CMK (cell line): ENCODE measurements around the gene PGBD5.
"Not testable (repeated sequence)": the region's sequence is repeated elsewhere in the genome, so short reads cannot be mapped to it uniquely, and the experiment has no call there.

Experiments used
- DNase-seq: peaks from one replicate; pipeline ENCODE4 v3.0.0-alpha.2; 2010; ENCODE audit warnings: low read depth

The PGBD5 gene

DNA sequence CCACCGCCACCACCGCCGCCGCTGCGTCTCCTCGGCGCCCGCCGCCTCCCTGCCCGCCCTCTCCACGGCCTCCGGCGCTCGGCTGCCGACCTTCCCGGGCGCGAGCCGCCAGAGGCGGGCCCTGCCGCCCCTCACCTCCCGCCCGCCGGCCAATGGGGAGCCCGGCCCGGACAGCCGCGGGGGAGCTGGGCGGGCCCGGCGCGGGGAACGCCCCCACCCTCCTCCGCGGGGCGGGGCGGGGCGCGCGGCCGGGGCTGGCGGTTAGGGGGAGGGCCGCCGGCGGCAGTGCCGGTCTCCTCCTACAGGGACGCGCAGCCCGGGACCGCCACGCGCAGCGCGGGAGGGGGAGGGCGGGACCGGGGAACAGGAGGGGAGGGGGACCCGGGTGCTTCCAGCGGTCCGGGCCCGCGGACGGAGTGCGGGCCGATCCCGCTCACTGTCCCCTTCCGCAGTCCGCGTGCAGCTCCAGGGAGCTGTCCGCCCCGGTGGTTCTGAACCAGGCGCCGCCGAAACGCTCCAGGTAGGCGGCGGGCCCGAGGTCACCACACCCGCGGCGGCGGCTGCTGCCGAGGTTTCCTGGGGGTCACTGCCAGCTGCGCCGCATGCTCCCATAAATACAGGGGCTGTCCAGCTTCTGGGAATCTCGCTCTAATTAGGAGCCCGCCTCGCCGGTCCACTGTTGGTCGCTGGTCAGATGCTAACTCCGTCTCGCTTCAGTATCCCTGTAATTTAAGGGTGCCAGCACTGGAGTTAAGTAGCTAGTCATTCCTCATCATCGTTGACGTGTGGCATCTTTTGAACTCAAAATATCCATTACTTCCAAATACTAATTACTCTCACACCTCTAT lies at the start of gene PGBD5:
Gene PGBD5 (minus strand): TSS at position 87 of the 848 bp plus-strand sequence. CDS start 404 bp downstream, outside the sequence.
- peak; percentile 54 for DNase-seq

GRCh38 chr1:230474924-230475323 lies 48.8 kb upstream of the PGBD5 start:
- DNase-seq = not testable (repeated sequence)

DNA sequence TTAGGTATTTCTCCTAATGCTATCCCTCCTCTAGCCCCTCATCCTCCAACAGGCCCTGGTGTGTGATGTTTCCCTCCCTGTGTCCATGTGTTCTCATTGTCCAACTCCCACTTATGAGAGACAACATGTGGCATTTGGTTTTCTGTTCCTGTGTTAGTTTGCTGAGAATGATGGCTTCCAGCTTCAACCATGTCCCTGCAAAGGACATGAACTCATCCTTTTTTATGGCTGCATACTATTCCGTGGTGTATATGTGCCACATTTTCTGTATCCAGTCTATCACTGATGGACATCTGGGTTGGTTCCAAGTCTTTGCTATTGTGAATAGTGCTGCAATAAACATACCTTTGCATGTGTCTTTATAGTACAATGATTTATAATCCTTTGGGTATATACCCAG lies 44.6 kb upstream of the PGBD5 start:
- not testable (repeated sequence) for DNase-seq

- DNase-seq = no peak
Measured at GRCh38 chr1:230469271-230469670, 43.1 kb upstream of the PGBD5 start.

DNA sequence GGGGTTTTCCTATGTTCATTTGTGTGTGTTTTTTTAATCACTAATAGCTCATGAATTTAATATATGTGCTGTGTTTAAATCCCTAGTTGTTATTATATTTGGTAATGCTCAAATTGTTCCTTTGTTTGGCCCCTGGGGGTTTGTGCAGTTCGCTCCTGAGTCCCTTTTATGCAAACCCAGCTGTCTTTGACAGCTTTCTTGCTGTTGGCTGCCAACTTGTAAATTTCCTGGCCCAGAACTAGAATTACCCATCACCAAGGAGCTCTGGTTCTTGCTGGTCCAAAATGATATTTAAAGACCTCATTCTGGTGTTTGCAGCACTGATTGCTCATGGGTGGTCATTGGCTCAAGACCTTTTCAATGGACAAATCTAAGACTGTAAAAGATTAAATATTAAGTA lies 39.6 kb upstream of the PGBD5 start:
- DNase-seq = no peak

- DNase-seq = no peak
Measured at GRCh38 chr1:230464671-230465070, 38.5 kb upstream of the PGBD5 start.

- no peak for DNase-seq
Measured at GRCh38 chr1:230463760-230464159, 37.6 kb upstream of the PGBD5 start.

GRCh38 chr1:230463326-230463725 lies 37.2 kb upstream of the PGBD5 start:
- no peak for DNase-seq

- no peak for DNase-seq
Measured at GRCh38 chr1:230459465-230459864, 33.3 kb upstream of the PGBD5 start.

- no peak for DNase-seq
Measured at GRCh38 chr1:230458509-230458908, 32.4 kb upstream of the PGBD5 start.

GRCh38 chr1:230456478-230456877 lies 30.3 kb upstream of the PGBD5 start:
- DNase-seq = no peak

DNA sequence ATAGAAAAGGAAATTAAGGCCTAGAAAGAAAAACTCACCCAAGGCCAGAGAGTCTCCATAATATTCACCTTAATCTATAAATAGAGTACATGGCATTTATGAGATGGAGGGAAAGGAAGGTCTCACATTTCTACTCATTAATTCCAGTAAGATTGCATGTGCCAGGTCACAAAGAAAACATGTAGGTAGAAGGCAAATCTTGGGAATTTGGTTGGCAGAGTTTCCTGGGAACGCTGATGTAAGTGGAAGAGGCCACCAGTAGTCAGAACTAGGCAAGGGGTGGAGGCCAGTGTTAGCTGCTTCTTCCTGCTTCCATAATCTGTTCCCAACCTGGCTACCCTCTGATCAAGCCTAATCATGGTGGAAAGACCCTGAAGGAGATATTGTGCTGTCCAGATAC lies 29.2 kb upstream of the PGBD5 start:
- DNase-seq = no peak

GRCh38 chr1:230453377-230453776 lies 27.2 kb upstream of the PGBD5 start:
- no peak for DNase-seq

DNA sequence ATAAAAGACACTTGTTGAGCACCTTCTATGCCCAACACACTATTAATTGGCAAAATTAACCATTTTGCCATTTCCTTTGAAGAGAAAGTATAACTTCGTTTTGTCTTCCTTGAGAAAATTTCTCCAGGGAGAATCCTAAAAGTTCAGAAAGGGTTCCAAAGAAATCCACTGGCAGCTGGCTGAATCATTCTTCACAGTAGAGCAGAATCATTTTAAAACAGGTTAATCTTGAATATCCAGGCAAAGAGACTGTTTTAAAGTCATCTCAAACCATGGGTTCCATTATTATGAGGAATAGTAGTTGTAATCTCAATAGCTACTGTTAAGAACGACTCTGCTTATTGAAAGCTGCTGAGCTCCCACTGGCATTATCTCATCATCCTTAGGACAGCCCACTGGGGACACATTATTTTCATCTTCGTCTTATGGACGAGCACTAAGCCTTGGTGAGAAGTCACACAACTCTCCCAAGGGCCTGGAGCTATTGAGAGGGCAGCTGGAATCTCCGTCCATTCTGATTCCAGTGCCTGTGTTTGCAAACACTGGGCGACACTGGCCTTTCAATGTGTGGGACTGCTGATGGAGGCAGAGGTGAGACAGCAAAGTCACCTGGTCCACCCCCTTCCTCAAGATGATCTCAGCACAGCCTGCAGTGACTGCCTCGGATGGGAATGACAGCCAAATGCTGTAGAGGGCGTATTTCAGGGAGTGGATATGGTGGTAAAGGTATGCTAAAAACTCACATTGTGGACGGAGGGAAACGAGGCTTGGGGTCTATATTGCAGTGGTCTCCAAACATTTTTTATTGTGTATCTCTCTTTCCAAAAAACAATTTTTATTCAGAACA lies 15.3 kb upstream of the PGBD5 start:
- DNase-seq = no peak

DNA sequence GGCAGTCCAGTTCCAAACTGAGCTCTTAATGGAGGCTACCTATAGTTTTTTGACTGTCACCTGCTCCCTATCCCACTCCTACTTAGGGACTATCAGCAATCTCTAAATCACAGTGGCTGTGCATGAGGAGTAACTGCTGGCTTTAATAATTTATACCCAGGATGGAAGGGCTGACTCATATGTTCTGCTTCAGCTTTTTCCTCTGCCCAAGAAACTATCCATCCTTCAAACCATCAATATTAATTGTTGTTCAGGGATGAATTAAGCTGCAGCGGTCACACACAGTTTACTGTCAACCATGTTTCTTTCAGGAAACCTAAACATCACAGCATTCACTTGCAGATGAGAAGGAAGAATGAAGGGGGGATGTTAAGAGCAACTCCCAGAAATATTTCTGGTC lies 9.0 kb upstream of the PGBD5 start:
- no peak for DNase-seq

- no peak for DNase-seq
Measured at GRCh38 chr1:230431527-230431926, 5.4 kb upstream of the PGBD5 start.

DNA sequence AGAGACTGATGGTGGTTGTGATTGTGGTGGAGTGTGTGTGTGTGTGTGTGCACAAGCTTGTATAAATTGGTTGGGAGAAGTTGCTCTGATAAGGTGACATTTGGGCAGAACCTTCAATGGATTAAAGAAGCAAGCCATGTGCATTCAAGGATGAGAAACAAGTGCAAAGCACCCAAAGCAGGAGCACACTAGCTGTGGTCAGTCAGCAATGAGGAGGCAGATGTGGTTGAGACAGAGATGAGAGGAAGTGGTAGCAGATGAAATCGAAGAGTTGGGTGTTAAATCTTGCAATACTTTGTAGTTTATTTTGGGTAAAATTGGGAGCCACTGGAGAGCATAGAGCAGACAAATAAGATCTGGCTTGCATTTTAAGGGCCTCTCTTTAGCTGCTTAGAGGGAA lies 4.4 kb upstream of the PGBD5 start:
- no peak for DNase-seq

GRCh38 chr1:230429067-230429735 lies 3.1 kb upstream of the PGBD5 start:
- no peak for DNase-seq

- DNase-seq = no peak
Measured at GRCh38 chr1:230427981-230428380, 1.8 kb upstream of the PGBD5 start.

GRCh38 chr1:230427094-230427876 lies 1.2 kb upstream of the PGBD5 start:
- no peak for DNase-seq

GRCh38 chr1:230425252-230426091 lies 660 bp downstream of the PGBD5 start:
- no peak for DNase-seq
